ENCODE results near the gene ARID1B.

DNA sequence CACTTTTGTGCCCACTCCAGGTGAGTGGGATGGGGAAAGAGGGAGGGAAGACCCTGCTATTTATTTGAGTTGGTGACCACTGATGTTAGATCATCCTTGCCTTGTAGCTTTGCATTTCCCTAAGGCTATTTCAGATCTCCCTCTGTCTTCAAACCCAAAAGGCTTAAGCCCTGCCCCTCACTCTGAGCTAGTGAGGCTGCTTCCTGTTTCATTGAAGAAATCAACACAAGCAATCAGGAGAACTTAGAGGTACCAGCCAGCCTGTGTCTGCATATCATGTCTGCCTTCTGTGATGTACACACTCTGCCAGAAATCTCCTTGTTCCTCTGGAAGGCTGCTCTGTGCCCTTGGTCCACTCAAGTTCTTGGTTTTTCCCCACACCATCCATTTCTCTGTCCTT lies 135.3 kb downstream of the ARID1B start:
- TF ChIP-seq GATA3 (IDR thresholded peaks at IDR 0.05; ENCODE audit: low read depth, low read length) (no peak), GATA2 (IDR thresholded peaks at IDR 0.05; ENCODE audit: low read depth, low read length) (no peak)
